ENCODE data around the gene DVL1.

The DVL1 gene

DNA sequence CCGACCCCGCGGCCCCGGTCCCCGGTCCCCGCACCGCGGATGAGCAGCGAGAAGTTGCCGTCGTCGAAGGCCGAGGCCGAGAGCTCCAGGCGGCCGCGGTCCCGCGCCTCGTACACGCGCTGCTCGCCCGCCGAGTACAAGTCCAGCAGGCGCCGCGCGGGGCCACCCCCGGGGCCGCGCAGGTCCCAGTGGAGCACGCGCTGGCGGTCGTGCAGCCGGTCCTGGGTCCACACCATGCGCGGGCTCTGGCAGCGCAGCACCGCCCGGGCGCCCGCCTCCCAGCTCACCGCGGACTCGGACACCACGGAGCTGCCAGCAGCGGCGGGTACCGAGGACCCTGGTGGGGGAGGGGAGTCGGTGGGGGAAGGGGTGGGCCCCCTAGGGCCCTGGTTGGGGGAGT, 6.2 kb upstream of the DVL1 start:
- DNase-seq = peak; percentile 18

DNA sequence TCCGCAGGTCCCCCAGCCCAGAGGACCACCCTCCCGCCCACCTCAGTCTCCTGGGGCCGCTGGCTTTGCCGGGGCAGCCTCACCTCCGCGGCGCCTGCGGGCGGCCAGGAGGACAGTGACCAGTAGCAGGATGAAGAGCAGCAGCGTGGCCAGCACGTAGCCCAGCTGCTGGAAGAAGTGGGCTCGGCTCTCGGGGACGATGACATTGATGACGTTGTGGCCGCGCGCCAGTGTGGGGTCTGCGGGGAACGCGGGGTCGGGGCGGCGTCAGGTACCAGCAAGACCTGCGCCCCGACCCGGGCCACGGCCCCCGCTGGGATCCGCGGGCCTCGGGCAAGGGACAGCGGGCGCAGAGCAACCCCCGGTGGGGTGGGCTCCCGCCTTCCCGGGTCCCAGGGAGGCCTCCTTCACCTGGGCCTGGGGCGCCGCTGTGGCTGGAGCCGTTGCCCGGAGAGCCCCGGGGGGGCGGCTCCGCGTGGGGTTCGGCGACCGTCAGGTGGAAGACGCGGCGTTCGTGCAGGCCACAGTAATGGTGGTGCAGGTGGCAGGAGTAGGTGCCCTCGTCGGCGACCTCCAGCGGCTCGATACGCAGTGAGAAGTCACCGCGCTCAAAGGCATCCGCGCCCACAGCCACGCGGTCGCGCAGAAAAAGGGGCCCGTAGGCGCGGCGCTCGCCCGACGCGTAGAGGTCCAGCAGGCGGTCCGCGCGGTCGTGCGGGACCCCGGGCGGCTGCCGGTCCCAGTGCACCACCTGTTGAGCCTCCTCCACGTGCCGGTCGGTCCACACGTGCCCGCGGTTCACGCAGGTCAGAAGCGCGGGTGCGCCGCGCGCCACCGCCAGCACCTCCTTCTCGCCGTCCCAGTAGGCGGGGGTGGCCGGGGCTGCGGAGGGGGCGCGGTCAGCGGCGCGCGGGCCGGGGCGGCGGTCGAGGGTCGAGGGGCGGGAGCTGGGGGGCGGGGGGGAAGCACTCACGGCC, 5.3 kb upstream of the DVL1 start:
- no peak for DNase-seq

DNA sequence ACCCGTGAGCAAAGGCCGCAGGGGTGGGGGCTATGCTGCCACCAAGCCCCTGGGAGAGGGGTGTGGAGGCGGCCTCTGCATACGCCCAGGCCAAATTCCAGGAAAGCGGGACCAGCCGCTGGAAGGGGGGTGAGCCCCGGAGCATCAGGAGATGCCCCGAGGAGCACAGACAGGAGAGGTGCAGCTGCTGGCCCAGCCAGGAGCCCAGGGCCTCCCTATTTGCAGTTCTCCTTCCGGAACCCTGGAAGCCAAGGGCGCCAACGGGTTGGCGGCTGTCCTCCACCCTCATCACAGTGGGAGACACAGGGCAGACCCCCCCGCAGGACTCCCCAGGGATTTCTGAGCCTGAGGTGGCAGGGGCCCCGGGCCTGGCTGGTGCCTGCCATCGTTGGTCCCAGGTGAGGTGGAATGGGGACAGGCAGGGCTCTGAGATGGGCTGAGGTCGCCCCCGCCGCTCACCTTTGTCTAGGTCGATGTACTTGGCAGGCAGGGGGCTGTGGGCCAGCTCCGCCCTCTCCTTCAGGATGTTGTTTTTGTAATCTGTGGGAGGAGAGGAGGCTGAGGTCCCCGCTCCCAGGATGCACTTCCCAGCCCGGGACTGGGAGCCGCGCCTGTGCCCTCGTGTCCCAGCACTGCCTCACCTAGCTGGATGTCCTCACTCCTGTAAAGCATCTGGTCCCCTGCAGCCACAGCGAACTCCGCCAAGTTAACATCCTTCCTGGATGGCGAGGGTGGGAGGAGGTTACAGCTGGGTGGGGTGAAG, 4.4 kb upstream of the DVL1 start:
- no peak for DNase-seq

DNA sequence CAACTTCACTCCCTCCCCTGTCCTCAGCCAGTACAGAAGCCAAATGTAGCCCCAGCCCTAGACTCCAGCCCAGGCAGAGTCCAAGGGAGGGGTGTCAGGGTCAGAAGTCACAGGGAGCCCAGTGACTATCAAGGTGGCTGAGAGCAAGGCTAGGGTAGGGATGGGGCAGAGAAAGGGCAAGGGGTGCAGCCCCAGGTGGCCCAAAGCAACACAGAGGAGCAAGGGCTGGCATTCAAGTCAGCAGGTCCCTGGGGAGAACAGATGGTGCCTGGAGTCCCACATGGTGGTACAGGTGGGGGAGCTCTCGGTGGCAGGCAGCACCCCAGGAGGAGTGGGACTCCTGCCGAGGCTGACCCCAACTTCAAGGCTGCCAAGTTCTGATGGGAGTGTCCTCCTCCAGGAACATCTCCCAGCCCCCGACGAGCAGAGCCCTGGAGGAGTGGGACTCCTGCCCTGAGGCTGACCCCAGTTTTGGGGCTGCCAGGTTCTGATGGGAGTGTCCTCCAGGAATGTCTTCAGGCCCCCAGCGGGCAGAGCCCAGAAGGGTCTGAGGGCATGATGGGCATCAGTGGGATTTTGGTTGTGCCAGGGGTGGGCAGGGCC, 3.7 kb upstream of the DVL1 start:
- DNase-seq = no peak

DNA sequence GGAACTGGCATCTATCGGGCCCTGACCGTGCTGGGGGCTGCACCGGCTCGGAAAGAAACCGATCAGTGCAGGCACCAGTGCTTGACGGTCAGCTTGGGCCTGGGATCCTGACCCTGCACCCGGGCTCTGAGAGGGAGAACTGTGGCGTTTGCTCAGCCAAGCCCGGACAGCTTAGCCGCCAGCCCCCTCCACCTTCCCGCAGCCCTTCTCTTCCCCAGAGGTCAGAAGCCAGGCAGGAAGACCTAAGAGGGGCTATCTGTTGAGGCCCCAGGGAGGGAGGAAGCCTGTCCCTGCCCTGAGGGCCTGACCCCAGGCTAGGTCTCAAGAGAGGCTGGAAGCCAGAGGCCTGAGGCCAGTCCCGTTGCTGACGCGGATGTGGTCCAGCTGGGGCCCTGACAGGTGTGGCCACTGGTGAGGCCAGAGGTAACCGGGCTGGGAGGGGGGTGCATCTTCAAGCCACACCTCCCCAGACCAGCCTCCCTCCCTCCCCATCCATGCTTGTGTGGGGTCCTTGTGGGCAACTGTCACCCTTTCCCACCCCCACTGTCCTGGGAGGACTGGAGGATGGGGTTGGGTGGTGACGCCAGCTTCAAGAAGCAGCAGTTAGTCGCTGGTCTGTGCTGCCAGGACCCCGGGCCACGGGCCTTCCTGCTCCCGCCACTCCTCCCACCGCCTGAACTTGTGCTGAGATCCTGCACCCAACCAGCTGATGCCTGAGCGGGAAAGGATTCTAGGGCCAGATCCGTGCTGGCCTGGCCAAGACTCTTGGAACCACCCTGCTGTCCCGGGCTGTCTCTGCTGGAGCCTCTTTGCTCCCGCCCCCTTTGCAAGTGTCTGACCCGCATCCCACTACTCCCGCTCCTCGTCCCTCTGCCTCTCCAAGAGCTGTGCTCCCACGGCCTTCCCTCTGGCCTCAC, 2.6 kb upstream of the DVL1 start:
- DNase-seq = no peak

DNA sequence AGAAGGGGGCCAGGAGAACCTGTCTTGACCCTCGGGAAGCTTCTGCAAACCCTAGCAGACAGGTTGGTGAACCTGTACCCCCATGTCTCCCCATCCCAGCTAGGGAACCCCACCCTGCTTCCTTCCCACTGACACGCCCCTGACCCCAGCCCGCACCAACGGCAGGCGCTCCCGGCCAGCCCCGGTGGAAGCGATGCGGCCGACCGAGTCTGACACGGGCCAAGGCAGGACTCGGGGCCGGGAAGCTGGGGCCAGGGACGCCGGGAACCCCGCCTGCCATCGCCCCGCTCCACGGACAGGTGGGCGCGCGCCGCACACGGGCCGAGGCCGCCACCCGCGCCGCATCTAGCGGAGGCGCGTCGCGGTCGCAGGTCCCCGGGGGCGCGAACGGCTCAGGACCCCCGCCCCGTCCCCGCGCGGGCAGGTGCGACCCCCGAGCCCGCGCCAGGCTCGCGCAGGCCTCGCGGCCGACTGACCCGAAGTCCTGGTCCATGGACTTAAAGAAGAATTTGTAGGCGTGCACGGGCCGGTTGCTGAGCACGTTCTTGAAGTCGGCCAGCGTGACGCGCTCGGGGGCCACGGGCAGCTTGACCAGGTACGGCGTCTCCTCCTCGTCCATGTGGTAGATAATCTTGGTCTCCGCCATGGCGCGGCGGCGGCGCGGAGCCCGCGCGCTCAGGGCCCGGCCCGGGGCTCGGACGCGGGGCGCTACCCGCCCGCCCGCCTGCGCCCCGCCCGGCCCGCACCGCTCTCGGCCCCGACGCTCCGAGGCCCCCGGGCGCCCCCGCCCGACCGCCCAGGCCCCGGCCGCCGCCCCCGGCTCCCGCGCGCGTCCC, 580 bp downstream of the DVL1 start:
- DNase-seq = no peak

DNA sequence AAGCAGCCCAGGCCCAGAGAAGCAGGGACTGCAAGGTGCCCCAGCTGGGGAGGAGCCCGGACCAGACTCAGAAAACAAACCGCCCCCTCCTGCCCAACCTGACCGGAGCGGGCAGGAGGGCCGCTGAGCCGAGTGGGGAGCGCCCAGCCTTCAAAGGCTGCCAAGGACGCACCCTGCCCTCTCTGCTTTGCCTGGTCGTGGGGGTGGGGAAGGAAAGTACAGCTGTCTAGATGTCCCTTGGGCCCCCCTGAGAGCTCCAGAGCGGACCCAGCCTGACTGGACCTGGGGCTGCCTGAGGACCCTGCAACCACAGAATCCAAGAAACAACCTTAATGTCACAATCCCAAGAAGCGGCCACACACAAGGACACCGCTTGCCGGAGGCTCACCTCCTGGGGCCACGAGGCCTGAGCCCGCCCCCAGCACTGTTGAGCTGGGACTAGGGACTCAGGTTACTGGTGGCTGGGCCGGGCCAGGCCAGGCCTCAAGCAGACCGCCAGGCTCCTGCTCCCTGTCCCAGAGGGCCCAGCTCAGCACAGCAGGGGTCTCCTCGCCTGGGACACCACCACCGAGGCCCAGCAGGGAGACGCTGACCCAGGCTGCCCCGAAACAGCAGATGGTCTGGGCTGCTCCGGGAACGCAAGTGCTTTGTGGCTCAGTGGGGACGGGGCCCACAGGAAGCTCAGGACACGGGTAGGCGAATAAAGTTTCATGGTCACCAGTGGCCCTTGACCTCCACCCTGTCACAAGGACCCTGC, 1.4 kb downstream of the DVL1 start:
- DNase-seq = no peak

DNA sequence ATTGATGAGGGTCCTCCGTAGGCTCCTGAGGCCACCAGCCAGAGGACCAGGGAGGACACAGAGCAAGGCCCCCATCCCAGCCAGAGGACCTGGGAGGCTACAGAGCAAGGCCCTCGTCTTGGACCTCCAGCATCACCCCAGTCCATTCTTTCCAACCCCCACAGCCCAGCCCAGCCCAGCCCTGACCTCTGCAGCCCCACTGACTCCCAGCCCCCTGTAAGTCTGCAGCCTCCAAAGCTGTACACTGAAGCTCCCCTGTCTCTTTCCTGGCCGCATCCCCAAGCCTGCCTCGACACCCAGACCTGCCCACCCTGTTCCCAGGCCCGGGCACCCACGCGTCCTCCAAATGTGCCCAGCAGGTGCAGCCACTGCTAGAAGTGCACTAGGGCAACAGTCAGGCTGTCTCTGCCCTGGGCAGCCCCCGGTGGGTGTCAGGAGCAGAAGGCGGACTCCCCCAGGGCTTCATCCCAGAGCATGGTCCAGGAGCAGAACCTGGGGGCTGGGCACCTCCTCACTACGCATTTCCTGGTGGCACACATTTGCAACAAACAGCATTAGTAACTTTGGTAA, 2.1 kb downstream of the DVL1 start:
- no peak for DNase-seq

DNA sequence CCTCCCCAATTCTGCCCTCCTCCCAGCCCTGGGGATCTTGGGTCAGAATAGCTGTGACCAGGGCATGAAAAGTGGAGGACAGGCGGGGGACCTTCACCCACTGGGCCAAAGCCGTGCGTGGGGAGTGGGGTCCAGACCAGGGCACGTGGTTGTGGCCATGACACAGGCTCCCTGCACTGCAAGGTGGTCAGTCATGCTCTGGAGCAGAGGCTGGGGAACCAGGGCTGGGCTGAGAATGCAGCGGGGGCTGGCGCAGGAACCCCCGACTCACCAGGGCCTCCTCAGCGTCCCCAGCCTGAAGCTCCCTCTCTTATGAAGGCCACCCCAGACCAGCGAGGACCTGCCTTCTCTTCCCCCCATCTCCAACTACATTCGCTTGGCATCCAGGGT, 2.7 kb downstream of the DVL1 start:
- no peak for DNase-seq

DNA sequence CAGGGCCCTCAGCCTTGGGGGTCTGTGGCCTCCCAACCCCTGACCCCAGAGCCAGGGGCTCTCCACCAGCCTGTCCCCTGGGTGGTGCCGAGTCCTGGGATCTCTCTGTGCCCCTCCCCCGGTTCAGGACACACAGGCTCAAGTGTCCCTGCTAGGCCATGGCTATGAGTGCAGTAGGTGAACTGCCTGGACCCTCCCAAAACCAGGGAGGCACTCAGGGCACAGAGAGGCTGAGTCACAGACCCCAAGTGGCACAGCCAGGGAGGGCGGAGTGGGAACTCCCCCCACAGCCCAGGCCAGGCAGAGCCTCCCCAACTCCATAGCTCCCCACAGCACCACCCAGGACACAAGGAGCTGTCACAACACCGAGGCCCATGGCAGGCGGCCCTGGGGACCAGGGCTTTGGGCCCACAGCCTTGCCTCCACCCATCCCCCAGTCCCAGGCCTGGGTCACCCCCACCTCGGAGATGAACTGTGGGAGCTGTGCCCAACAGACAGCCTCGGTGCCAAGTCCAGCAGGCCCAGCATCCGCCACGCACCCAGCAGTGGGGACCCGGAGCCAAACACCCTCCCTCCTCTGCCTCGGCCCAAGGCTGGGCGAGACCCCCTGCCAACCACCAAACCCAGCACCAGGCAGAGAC, 3.2 kb downstream of the DVL1 start:
- DNase-seq = no peak

DNA sequence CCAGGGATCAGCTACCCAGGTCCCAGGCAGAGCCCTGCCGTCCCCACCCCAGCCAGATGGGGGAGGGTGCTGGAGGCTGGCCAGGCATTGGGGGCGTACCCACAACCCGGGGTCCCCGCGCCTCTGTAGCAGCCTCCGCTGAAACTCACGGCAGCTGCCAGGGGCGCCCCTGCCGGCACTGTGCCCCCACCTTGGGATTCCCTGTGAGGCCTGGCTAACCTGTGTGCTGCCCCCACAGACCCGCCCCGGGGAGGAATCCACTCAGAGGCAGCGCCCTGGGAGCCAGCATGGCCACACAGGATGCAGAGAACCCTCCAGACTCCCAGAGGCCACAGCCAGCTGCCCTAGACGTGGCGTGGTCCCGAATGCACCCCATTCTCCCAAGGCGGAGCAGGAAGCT, 3.8 kb downstream of the DVL1 start:
- DNase-seq = no peak

DNA sequence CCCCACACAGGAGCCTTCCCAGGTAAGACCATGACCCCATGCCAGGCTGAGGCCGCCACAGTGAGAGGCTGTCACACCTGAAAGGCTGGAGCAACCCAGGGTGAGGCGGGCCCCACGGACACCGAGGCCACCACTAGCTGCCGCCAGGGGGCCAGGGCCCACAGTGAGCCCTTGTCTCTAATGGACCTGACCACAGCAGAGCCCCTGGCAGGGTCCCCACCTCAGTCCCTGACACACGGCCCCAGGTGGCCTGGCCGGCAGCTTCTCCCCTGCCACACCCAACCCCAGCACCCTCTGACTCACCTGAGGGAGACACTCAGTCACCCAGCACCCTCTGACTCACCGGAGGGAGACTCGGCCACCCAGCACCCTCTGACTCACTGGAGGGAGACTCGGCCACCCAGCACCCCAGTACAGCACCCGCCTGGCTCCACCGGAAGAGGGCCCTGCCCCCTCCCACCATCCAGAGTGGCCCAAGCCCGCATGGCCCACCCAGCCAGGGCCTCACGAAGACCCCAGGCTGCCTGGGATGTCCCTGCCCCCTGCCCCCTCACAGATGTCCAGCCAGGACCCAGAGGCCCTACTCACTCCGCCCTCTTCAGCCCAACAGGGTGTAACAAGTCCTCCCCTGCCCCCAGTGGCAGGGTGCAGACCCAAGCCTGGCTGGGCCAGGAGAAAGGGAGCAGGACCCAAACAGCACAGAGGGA, 4.4 kb downstream of the DVL1 start:
- no peak for DNase-seq

DNA sequence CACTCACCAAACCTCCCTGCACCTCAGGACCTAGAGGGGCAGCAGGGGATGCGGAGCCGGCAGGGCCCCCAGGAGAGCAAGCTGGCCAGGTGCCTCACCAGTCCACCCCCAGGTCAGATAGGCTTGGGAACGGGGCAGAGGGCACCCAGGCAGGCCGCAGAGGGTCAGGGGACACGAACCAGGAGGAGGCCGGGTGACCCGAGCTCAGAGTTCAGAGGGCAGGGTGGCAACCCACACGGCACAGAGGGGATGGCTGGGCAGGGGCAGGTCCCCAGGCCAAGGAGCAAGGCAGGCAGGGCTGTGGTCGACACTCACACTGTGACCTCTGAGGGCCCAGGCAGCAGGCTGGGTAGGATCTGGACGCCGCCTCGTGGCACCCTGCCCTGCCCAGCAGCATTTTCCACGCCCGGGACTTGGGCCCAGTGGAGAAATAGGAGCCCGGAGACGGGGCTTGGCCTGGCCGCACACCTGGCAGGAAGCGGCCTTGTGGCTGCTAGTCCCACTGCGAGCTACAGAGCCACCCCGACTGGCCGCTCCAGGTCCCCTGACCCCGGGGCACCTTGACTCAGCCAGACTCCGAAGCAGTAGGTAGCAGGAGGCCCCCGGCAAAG, 5.3 kb downstream of the DVL1 start:
- no peak for DNase-seq

DNA sequence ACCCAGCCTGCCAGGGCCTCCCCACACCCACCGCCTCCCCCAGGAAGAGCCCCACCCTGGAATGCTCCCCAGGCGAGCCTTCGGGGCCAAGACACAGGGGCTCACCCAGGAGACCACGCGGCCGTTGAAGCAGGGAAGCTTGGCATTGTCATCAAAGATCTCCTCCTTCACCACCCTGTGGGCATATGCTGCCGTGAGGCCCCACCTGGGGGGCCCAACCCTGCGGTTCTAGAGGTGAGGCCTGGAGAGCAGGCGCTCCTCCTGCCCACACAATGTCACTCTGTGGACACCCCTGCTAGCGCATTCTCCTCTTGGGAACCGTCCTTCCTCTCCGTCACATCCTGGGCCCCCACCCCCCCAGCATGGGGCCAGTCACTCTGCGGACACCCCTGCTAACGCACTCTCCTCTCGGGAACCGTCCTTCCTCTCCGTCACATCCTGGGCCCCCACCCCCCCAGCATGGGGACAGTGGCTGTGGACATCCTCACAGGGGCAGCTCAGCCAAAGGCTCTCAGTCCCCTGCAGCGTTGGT, 6.6 kb downstream of the DVL1 start:
- DNase-seq = no peak

DNA sequence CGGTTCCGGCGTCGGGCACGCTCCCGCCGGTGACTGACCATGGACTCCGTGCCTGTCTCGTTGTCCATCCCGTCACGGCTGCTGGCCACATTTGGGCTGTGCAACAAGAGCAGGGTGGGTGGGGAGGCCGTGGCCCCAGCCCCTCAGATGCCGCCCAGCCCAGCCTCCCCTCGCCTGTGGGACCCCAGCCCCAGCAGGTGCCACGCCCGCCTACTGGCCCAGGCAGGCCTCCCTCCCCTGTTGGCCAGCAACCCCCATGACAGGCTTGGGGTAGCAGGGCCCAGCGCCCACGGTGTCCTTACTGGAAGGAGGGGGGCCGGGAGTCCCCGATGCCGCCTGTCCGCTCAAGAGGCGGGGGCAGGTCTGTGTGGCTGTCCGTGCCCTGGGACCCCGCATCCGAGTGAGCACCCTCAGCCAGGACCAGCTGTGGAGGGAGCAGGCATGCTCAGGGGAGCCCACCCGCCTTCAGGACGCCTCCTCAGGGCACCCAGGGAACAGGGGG, 7.1 kb downstream of the DVL1 start:
- no peak for DNase-seq

DNA sequence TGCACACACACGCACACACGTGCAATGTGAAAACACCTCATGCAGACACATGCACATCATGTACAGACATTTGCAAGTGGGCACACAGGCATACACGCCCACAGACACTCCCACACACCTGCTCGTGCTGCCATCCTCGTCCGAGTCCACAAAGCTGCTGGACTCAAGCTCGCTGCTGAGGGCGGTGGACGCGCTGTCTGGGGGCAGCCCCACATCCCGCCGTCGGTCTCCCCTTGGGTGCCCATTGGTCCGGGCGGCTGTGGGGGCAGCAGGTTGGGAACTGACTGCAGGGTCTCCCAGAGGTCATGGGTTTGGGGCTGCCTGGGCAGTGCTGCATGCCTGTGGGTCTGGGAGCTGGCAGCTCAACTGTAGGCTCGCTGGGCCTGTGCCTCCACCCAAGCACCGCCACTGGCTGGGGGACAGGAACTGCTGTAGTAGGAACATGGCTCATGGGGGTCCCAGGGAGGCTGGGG, 7.6 kb downstream of the DVL1 start:
- DNase-seq = no peak

DNA sequence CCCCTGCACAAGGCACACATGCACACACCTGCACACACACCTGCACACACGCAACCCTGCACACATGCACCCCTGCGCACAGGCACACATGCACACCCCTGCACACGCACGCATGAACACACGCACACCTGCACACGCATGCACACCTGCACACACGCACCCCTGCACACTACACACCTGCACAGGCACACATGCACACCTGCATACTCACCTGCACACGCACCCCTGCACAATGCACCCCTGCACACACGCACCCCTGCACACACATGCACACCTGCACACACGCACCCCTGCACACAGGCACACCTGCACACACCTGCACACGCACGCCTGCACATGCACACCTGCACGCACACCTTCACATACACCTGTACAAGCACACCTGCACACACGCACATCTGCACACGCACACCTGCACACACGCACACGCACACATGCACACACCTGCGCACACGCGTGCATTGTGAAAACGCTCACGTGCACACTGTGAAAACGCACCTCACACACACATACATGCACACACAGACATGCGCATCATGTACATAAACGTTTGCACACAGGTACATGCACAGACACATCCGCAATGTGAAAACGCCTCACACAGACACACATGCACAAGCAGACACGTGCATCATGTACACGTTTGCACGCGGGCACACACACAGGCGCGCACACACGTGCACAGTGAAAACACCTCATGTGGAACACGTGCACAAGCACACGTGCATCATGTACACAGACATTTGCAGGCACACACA, 8.2 kb downstream of the DVL1 start:
- DNase-seq = no peak

DNA sequence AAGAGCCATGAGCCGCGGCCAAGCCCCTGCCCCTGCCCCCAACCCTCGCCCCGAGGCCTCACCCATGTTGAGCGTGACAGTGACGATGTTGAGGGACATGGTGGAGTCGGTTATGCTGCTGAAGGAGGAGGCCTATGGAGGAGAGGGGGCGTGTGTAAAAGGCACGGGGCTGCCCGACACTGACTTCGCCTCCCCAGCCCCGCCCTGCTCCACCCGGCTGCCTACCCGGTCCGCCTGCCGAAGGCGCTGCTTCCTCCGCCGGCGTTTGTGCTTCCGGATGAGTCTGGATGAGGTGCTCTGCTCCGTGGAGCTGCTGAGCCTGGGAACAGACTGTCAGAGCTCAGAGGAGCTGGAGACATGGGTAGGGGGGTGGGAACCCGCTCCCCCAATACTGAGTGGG, 9.0 kb downstream of the DVL1 start:
- DNase-seq = no peak

Measured in DMS79 (cell line).